KBM-7 (cell line): Measurements from ENCODE around the gene BRSK1.

Source experiments
- DNase-seq: peaks from one replicate; pipeline ENCODE4 v3.0.0-alpha.2; 2015
- in situ Hi-C: fragments of 300-500 bp; cut with MboI; formaldehyde crosslinking; loops from 2 replicates; pipeline ENCODE4 v1.14.3; 2020; ENCODE audit warnings: low sequenced_read_pairs, low pct_unique_long_range_greater_than_20kb, mixed read lengths

Gene BRSK1

GRCh38 chr19:55283548-55284377 is at the start of gene BRSK1:
BRSK1 (plus strand) TSS chr19:55283997; CDS start chr19:55284443, 446 bp downstream.
- no peak for DNase-seq
- in situ Hi-C loops = no loop called here

GRCh38 chr19:55238030-55238429 is 45.8 kb upstream of the BRSK1 start:
- DNase-seq = no peak
- in situ Hi-C loops = no loop called here

- in situ Hi-C loops = no loop called here
These were observed 44.8 kb upstream of the BRSK1 start for GRCh38 chr19:55239004-55239403.

GRCh38 chr19:55240713-55241020 is 43.1 kb upstream of the BRSK1 start:
- no peak for DNase-seq
- in situ Hi-C loops = no loop called here

More at GRCh38 chr19:55239004-55239403, 44.8 kb upstream of the BRSK1 start:
- no peak for DNase-seq

- in situ Hi-C loops = no loop called here
- no peak for DNase-seq
These were observed 42.5 kb upstream of the BRSK1 start for GRCh38 chr19:55241143-55241934.

GRCh38 chr19:55241935-55242464 is 41.8 kb upstream of the BRSK1 start:
- in situ Hi-C loops = no loop called here
- DNase-seq = no peak

- DNase-seq = no peak
- in situ Hi-C loops = no loop called here
These were observed 41.3 kb upstream of the BRSK1 start for GRCh38 chr19:55242517-55242916.

- in situ Hi-C loops = no loop called here
- no peak for DNase-seq
These were observed 39.7 kb upstream of the BRSK1 start for GRCh38 chr19:55244004-55244680.

GRCh38 chr19:55245236-55245904 is 38.4 kb upstream of the BRSK1 start:
- in situ Hi-C loops = no loop called here

GRCh38 chr19:55246462-55247451 is 37.0 kb upstream of the BRSK1 start:
- in situ Hi-C loops = no loop called here
- no peak for DNase-seq

More at GRCh38 chr19:55245236-55245904, 38.4 kb upstream of the BRSK1 start:
- DNase-seq = no peak

- DNase-seq = peak; percentile 90
- in situ Hi-C loops = no loop called here
These were observed 36.1 kb upstream of the BRSK1 start for GRCh38 chr19:55247621-55248099.

GRCh38 chr19:55248166-55248675 is 35.6 kb upstream of the BRSK1 start:
- in situ Hi-C loops = no loop called here
- no peak for DNase-seq

- in situ Hi-C loops = no loop called here
- DNase-seq = no peak
These were observed 35.1 kb upstream of the BRSK1 start for GRCh38 chr19:55248704-55249103.

- in situ Hi-C loops = no loop called here
- no peak for DNase-seq
These were observed 34.0 kb upstream of the BRSK1 start for GRCh38 chr19:55249841-55250240.

GRCh38 chr19:55250262-55251036 is 33.3 kb upstream of the BRSK1 start:
- in situ Hi-C loops = no loop called here
- DNase-seq = no peak

GRCh38 chr19:55251341-55252081 is 32.3 kb upstream of the BRSK1 start:
- in situ Hi-C loops = no loop called here
- peak; percentile 89 for DNase-seq
